K562 (cell line): Measurements from ENCODE around the gene PI4KA. TPM values are rescaled to one million over a fixed set of nuclear protein-coding genes. Genes with fewer than 3 reads are reported as not detected.
A peak's percentile ranks its signal among the peaks of the same experiment; 100 is the strongest.

Source experiments
- ATAC-seq: fragments of 200-7000 bp; cut with Tn5 transposase; 3 replicates; pipeline ENCODE4 v1.9.1; 2020; ENCODE audit warnings: moderate library complexity
- BruUV-seq: library from RNA; stranded (reverse); fragments of 400-500 nt; replicated peaks from 2 replicates; lab custom pipeline; 2021; lab: Mats Ljungman, UMichigan
- CTCF ChIA-PET: fragments of 300-600 bp; formaldehyde crosslinking; extraction: SDS; loops from one replicate; lab custom pipeline; 2021; ENCODE audit warnings: low intra/inter-chr PET ratio; lab: Yijun Ruan, JAX
- POLR2A ChIA-PET: fragments of 300-600, 350-650 bp; sonication (Branson Sonifier 250); formaldehyde crosslinking; extraction: SDS; loops from one replicate; lab custom pipeline; 2021; ENCODE audit warnings: antibody characterized with exemption, inconsistent platforms; lab: Yijun Ruan, JAX
- DNase-seq, 4 experiments: peaks; one replicate each; pipeline versions ENCODE4 v3.0.0 to v3.0.0-alpha.2; 2011 to 2018; ENCODE audit warnings: low spot score in 3 of 4, mixed read lengths in 3 of 4; ENCODE audit errors: extremely low read depth in 1 of 4
- FAIRE-seq: peaks from 2 replicates; lab custom pipeline; 2011; peaks lifted over from hg19 to GRCh38; lab: Jason Lieb, UNC
- H2AFZ ChIP-seq: 2 replicates; pipeline ENCODE4 v1.6.0; 2011; ENCODE audit warnings: low read depth, low read length, control low read depth, inconsistent platforms
- H3K27ac ChIP-seq: fragments of 200-600 bp; 3 replicates; pipeline ENCODE4 v1.8.0; 2011; ENCODE audit warnings: low read depth, mild to moderate bottlenecking, control low read depth, inconsistent platforms, low read length, moderate library complexity, mixed read lengths; ENCODE audit errors: extremely low read depth
- H3K27me3 ChIP-seq, 2 experiments: fragments of 300-600 bp in 1 of 2; 2 replicates in 1 of 2; 3 replicates in 1 of 2; pipeline versions ENCODE4 v1.6.0 to v1.8.0; 2011; ENCODE audit warnings: inconsistent platforms in 2 of 2, low read length in 2 of 2, mild to moderate bottlenecking in 1 of 2, mixed read lengths in 1 of 2, moderate library complexity in 1 of 2; ENCODE audit not compliant: control insufficient read depth in 2 of 2, insufficient read depth in 2 of 2
- H3K36me3 ChIP-seq: fragments of 300-600 bp; 3 replicates; pipeline ENCODE4 v1.8.0; 2011; ENCODE audit warnings: mild to moderate bottlenecking, low read length, inconsistent platforms; ENCODE audit not compliant: control insufficient read depth, insufficient read depth
- H3K4me1 ChIP-seq, 2 experiments: fragments of 200-600 bp in 1 of 2; replicated peaks in 1 of 2; 2 replicates in 1 of 2; 3 replicates in 1 of 2; pipeline versions ENCODE4 v1.5.1 to v1.8.0; 2011; ENCODE audit warnings: inconsistent platforms in 2 of 2, low read length in 2 of 2, mild to moderate bottlenecking in 1 of 2, mixed read lengths in 1 of 2, moderate library complexity in 1 of 2; ENCODE audit not compliant: control insufficient read depth in 2 of 2, insufficient read depth in 2 of 2
- H3K4me2 ChIP-seq: 2 replicates; pipeline ENCODE4 v1.6.1; 2011; ENCODE audit warnings: low read length, control low read depth, inconsistent platforms, mixed read lengths; ENCODE audit not compliant: insufficient read depth
- H3K4me3 ChIP-seq: fragments of 200-600 bp; sonication (generic), shearing (Covaris generic); 2 replicates; pipeline ENCODE4 v1.5.1; 2016; ENCODE audit warnings: control low read depth, inconsistent platforms
- H3K79me2 ChIP-seq: fragments of 200-600 bp; 3 replicates; pipeline ENCODE4 v1.8.0; 2011; ENCODE audit warnings: low read length, inconsistent platforms; ENCODE audit not compliant: control insufficient read depth, insufficient read depth
- H3K9ac ChIP-seq, 2 experiments: 2 replicates each; pipeline versions ENCODE4 v1.6.0 to v1.6.1; 2011; ENCODE audit warnings: low read depth in 2 of 2, low read length in 2 of 2, control low read depth in 1 of 2, inconsistent platforms in 1 of 2, mild to moderate bottlenecking in 1 of 2, mixed read lengths in 1 of 2; ENCODE audit not compliant: insufficient read depth in 1 of 2
- H3K9me1 ChIP-seq: one replicate; pipeline ENCODE4 v1.6.0; 2011; ENCODE audit warnings: inconsistent platforms, mild to moderate bottlenecking, low read length, moderate library complexity; ENCODE audit not compliant: control insufficient read depth, insufficient read depth
- H3K9me3 ChIP-seq: replicated peaks from 2 replicates; pipeline ENCODE4 v1.5.1; 2011; ENCODE audit warnings: low read depth, low read length, inconsistent platforms; ENCODE audit not compliant: control insufficient read depth, insufficient read depth
- H4K20me1 ChIP-seq: replicated peaks from 2 replicates; pipeline ENCODE4 v1.6.1; 2011; ENCODE audit warnings: low read length, inconsistent platforms, mixed read lengths; ENCODE audit not compliant: control insufficient read depth, insufficient read depth
- CCNT2 ChIP-seq: IDR thresholded peaks from 2 replicates; pipeline ENCODE4 v1.6.1; 2011; ENCODE audit warnings: borderline replicate concordance, low read depth, mild to moderate bottlenecking, moderate library complexity, mixed read lengths, low read length; ENCODE audit not compliant: insufficient read length; ENCODE audit errors: extremely low read depth
- EGR1 ChIP-seq: fragments of 450-650 bp; conservative IDR thresholded peaks from 2 replicates; pipeline ENCODE4 v1.6.1; 2017; ENCODE audit warnings: mild to moderate bottlenecking
- FOXK1 ChIP-seq: sonication (generic); formaldehyde crosslinking; IDR thresholded peaks from 2 replicates; pipeline ENCODE4 v1.8.0; 2022; ENCODE audit warnings: missing genetic modification reagents, mild to moderate bottlenecking, borderline replicate concordance
- KHSRP ChIP-seq: fragments of 450-650 bp; IDR thresholded peaks from 2 replicates; pipeline ENCODE4 v1.6.1; 2017
- MED1 ChIP-seq: sonication (generic); formaldehyde crosslinking; IDR thresholded peaks from 2 replicates; pipeline ENCODE4 v1.8.1; 2023; ENCODE audit warnings: missing genetic modification reagents, borderline replicate concordance
- SMC3 ChIP-seq: conservative IDR thresholded peaks from 2 replicates; pipeline ENCODE4 v1.6.1; 2011; ENCODE audit warnings: low read depth, low read length, improper control_type of control experiment; ENCODE audit not compliant: insufficient read depth
- SPI1 ChIP-seq: IDR thresholded peaks from 2 replicates; pipeline ENCODE4 v1.6.1; 2011; ENCODE audit warnings: low read depth, low read length, control low read depth, borderline replicate concordance
- TCF3 ChIP-seq: sonication (generic); formaldehyde crosslinking; IDR thresholded peaks from 2 replicates; pipeline ENCODE4 v1.4.0; 2020; ENCODE audit warnings: mild to moderate bottlenecking, missing genetic modification reagents
- ZKSCAN1 ChIP-seq: fragments of 150-350 bp; IDR thresholded peaks from 2 replicates; pipeline ENCODE4 v1.6.1; 2016; ENCODE audit warnings: low read depth, low read length
- ZNF143 ChIP-seq: sonication (generic); formaldehyde crosslinking; IDR thresholded peaks from 2 replicates; pipeline ENCODE4 v1.9.0; 2022; ENCODE audit warnings: mild to moderate bottlenecking, missing genetic modification reagents
- ZNF384 ChIP-seq: IDR thresholded peaks from 2 replicates; pipeline ENCODE4 v1.6.1; 2012; ENCODE audit warnings: low read depth, low read length, improper control_type of control experiment
- WGBS: fragments of 100-300 bp; shearing (Covaris generic); methylation state at CpG from one replicate; pipeline ENCODE4 v1.1.6; 2016; ENCODE audit warnings: low coverage, mixed read lengths; ENCODE audit not compliant: insufficient coverage; ENCODE audit errors: missing lambda C conversion rate; 5-methylcytosine and 5-hydroxymethylcytosine counted together
- in situ Hi-C: fragments of 300-500 bp; cut with MboI; formaldehyde crosslinking; loops from 4 replicates; pipeline ENCODE4 v1.15.0; 2018; ENCODE audit warnings: inconsistent platforms, mixed read lengths
- intact Hi-C: fragments of 100-400 bp; cut with micrococcal nuclease; formaldehyde crosslinking; loops from 2 replicates; pipeline ENCODE4 v1.14.2; 2022
- polyA plus RNA-seq, 8 experiments: library from polyadenylated mRNA; depleted of rRNA in 4 of 8; stranded (reverse) in 5 of 8; unstranded in 3 of 8; fragments of >200 nt; fragmentation: Nextera tagmentation in 2 of 8; fragmentation: Illumina TruSeq in 1 of 8; extraction: Ambion mirVana in 2 of 8; extraction: Trizol in 1 of 8; gene quantifications; 2 replicates each; pipeline versions ENCODE4 v1.2.1 to v1.2.3, GENCODE V29; 2011 to 2014; ENCODE audit warnings: inconsistent platforms in 1 of 8, missing spikeins in 1 of 8
- total RNA-seq, 7 experiments: library from RNA; depleted of rRNA in 6 of 7; stranded (reverse); fragments of >200 nt in 6 of 7; fragmentation: Illumina TruSeq in 2 of 7; extraction: Trizol in 2 of 7; gene quantifications; 2 replicates each; pipeline versions ENCODE4 v1.2.1 to v1.2.3, GENCODE V29; 2011 to 2021; ENCODE audit warnings: low replicate concordance in 1 of 7
- TF ChIP-seq, protein P1 (sequence below): fragments of 450-650 bp; formaldehyde crosslinking; IDR thresholded peaks from 2 replicates; pipeline ENCODE4 v1.4.0; 2022; ENCODE audit warnings: mild to moderate bottlenecking, moderate library complexity
- TF ChIP-seq, protein P2 (sequence below): fragments of 450-650 bp; formaldehyde crosslinking; IDR thresholded peaks from 2 replicates; pipeline ENCODE4 v1.4.0; 2020; ENCODE audit warnings: mild to moderate bottlenecking, mixed read lengths
- TF ChIP-seq, protein P3 (sequence below): sonication (generic); formaldehyde crosslinking; IDR thresholded peaks from 2 replicates; pipeline ENCODE4 v1.8.0; 2022; ENCODE audit warnings: mild to moderate bottlenecking, missing genetic modification reagents
- TF ChIP-seq, protein P4 (sequence below): fragments of 250-450 bp; sonication (Bioruptor Pico); IDR thresholded peaks from 2 replicates; pipeline ENCODE4 v1.5.0; 2021
- TF ChIP-seq, protein P5 (sequence below): sonication (generic); formaldehyde crosslinking; IDR thresholded peaks from 2 replicates; pipeline ENCODE4 v1.9.0; 2022; ENCODE audit warnings: mild to moderate bottlenecking, missing genetic modification reagents

The PI4KA gene
- total and polyA plus RNA-seq, 9 of the 15 experiments (the other 6 are each of a cell fraction or from before 2014, with no cell fraction given): 7.3 to 187 (median 84.7) TPM

DNA sequence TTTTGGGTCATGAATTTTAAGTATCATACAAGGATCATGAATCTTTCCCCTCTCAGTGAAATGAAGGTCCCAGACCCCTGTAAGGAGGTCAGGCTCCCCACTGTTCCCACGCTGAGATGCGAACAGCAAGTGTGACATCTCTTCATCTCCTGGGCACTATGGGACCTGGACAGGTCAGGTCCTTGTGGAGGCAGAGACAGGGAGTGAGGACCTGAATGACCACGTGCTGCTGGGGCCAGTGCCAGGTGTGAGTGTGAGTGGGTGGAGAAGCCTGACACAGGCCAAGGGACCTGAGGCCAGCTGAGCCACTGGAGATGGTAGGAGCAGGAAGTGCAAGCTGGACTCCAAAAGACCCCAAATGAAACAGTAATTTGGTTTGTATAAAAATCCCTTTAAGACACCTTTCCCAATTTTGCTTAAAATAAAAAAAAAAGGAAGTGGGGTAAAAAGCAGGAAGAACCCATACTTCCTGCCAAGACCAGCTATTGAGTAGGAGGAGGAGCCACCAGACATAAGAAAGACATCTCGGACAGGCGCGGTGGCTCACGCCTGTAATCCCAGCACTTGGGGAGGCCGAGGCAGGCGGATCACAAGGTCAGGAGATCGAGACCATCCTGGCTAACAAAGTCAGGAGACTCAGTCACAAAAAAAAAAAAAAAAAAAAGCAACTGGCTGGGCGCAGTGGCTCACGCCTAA lies 120.1 kb downstream of the PI4KA start:
- in situ Hi-C loops (no loop called here), intact Hi-C loops (no loop called here)
- H3K27ac ChIP-seq: no peak overlapping the region
- H3K79me2 ChIP-seq: no peaks in the 10 kb centered on the region
- BruUV-seq: no TSS peak
- no peak for DNase-seq
- POLR2A ChIA-PET: interaction anchor here (0.6 to 1.2 kb wide), 4 partner anchors 19 to 231 kb away, joined by 3 to 4 read pairs (median 3); partner anchors contain the start of gene SERPIND1
- H4K20me1 ChIP-seq: no peaks in the 10 kb centered on the region
- peaks cover 11% of the 10 kb centered on the region for H3K9me3 ChIP-seq
- peak overlapping the region in 1 of 2 experiments; percentile 64; a peak in 2 of 4 replicates for H3K9ac ChIP-seq
- no peak for ATAC-seq
- CTCF ChIA-PET: interaction anchor here (0.9 kb wide), 2 partner anchors 132 to 175 kb away, joined by 3 to 4 read pairs; no protein-coding TSS in a partner anchor
- peaks cover 42% of the 10 kb centered on the region for H3K36me3 ChIP-seq
- peaks cover 5% of the 10 kb centered on the region for H3K9me1 ChIP-seq
- no peaks in the 10 kb centered on the region for H3K4me1 ChIP-seq
- H2AFZ ChIP-seq: no peak overlapping the region
- no peaks in the 10 kb centered on the region for H3K27me3 ChIP-seq
- no peak overlapping the region for H3K4me2 ChIP-seq
- no peak overlapping the region for H3K4me3 ChIP-seq
- WGBS: 87% methylated on average over 12 of the region's 12 CpGs
- no peak for FAIRE-seq
- TF ChIP-seq TCF3 (CRISPR knock-in tag) (no peak), SMC3 (0 out of 2 replicates have a peak, but pooled peaks have one; percentile 11), SPI1 (peak; percentile 91; the same call in 1 of the 2 replicates), CCNT2 (no peak), EGR1 (peak; percentile 35), KHSRP (no peak), FOXK1 (CRISPR knock-in tag) (peak; percentile 75; the same call in 1 of the 2 replicates), ZNF384 (no peak), MED1 (CRISPR knock-in tag) (peak; percentile 91; the same call in 1 of the 2 replicates), ZNF143 (CRISPR knock-in tag) (0 out of 2 replicates have a peak, but pooled peaks have one; percentile 6), ZKSCAN1 (no peak)
- TF ChIP-seq, protein P1, sequence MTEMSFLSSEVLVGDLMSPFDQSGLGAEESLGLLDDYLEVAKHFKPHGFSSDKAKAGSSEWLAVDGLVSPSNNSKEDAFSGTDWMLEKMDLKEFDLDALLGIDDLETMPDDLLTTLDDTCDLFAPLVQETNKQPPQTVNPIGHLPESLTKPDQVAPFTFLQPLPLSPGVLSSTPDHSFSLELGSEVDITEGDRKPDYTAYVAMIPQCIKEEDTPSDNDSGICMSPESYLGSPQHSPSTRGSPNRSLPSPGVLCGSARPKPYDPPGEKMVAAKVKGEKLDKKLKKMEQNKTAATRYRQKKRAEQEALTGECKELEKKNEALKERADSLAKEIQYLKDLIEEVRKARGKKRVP (CRISPR knock-in tag): no peak
- TF ChIP-seq, protein P2, sequence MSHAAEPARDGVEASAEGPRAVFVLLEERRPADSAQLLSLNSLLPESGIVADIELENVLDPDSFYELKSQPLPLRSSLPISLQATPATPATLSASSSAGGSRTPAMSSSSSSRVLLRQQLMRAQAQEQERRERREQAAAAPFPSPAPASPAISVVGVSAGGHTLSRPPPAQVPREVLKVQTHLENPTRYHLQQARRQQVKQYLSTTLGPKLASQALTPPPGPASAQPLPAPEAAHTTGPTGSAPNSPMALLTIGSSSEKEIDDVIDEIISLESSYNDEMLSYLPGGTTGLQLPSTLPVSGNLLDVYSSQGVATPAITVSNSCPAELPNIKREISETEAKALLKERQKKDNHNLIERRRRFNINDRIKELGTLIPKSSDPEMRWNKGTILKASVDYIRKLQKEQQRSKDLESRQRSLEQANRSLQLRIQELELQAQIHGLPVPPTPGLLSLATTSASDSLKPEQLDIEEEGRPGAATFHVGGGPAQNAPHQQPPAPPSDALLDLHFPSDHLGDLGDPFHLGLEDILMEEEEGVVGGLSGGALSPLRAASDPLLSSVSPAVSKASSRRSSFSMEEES (CRISPR knock-in tag): no peak
- TF ChIP-seq, protein P3, sequence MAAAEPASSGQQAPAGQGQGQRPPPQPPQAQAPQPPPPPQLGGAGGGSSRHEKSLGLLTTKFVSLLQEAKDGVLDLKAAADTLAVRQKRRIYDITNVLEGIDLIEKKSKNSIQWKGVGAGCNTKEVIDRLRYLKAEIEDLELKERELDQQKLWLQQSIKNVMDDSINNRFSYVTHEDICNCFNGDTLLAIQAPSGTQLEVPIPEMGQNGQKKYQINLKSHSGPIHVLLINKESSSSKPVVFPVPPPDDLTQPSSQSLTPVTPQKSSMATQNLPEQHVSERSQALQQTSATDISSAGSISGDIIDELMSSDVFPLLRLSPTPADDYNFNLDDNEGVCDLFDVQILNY (CRISPR knock-in tag): no peak
- TF ChIP-seq, protein P4, sequence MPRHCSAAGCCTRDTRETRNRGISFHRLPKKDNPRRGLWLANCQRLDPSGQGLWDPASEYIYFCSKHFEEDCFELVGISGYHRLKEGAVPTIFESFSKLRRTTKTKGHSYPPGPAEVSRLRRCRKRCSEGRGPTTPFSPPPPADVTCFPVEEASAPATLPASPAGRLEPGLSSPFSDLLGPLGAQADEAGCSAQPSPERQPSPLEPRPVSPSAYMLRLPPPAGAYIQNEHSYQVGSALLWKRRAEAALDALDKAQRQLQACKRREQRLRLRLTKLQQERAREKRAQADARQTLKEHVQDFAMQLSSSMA (CRISPR knock-in tag): no peak
- TF ChIP-seq, protein P5, sequence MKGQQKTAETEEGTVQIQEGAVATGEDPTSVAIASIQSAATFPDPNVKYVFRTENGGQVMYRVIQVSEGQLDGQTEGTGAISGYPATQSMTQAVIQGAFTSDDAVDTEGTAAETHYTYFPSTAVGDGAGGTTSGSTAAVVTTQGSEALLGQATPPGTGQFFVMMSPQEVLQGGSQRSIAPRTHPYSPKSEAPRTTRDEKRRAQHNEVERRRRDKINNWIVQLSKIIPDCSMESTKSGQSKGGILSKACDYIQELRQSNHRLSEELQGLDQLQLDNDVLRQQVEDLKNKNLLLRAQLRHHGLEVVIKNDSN (CRISPR knock-in tag): peak; percentile 37
